GM23338 (cell line): ENCODE measurements around the gene LIMK2. TPM values are rescaled to one million over a fixed set of nuclear protein-coding genes. Genes with fewer than 3 reads are reported as not detected.

ENCODE experiments used
- ATAC-seq: fragments of 200-7000 bp; cut with Tn5 transposase; 3 replicates; pipeline ENCODE4 v1.9.1; 2020
- DNase-seq: peaks from one replicate; pipeline ENCODE4 v3.0.0-alpha.2; 2015; ENCODE audit warnings: low spot score
- H2AFZ ChIP-seq: fragments of 200-600 bp; sonication (generic); 2 replicates; pipeline ENCODE4 v1.8.0; 2016; ENCODE audit warnings: antibody characterized with exemption, mild to moderate bottlenecking, moderate library complexity
- H3F3A ChIP-seq: fragments of 200-600 bp; sonication (generic); replicated peaks from 2 replicates; pipeline ENCODE4 v1.8.0; 2017; ENCODE audit warnings: antibody characterized with exemption, mixed run types, low read depth
- H3K27ac ChIP-seq: fragments of 200-600 bp; sonication (generic); 2 replicates; pipeline ENCODE4 v1.6.1; 2016; ENCODE audit warnings: low read depth
- H3K27me3 ChIP-seq: fragments of 200-600 bp; sonication (generic); 2 replicates; pipeline ENCODE4 v1.8.0; 2016; ENCODE audit warnings: mild to moderate bottlenecking, mixed run types, moderate library complexity; ENCODE audit not compliant: insufficient read depth
- H3K36me3 ChIP-seq: fragments of 200-600 bp; sonication (generic); 2 replicates; pipeline ENCODE4 v1.8.0; 2016; ENCODE audit warnings: mild to moderate bottlenecking; ENCODE audit not compliant: insufficient read depth
- H3K4me1 ChIP-seq: fragments of 200-600 bp; sonication (generic); 2 replicates; pipeline ENCODE4 v1.8.0; 2016; ENCODE audit warnings: mild to moderate bottlenecking, moderate library complexity; ENCODE audit not compliant: insufficient read depth
- H3K4me2 ChIP-seq: fragments of 200-600 bp; sonication (generic); 2 replicates; pipeline ENCODE4 v1.7.1; 2017; ENCODE audit warnings: mixed run types
- H3K4me3 ChIP-seq: fragments of 200-600 bp; sonication (generic); 2 replicates; pipeline ENCODE4 v1.6.1; 2016; ENCODE audit warnings: mixed run types
- H3K79me2 ChIP-seq: fragments of 200-600 bp; sonication (generic); replicated peaks from 2 replicates; pipeline ENCODE4 v1.8.0; 2017; ENCODE audit warnings: mild to moderate bottlenecking; ENCODE audit not compliant: insufficient read depth
- H3K9me2 ChIP-seq: fragments of 200-600 bp; sonication (generic); 2 replicates; pipeline ENCODE4 v1.8.0; 2017; ENCODE audit not compliant: insufficient read depth
- H4K20me1 ChIP-seq: fragments of 200-600 bp; sonication (generic); replicated peaks from 2 replicates; pipeline ENCODE4 v1.8.0; 2017; ENCODE audit warnings: mild to moderate bottlenecking; ENCODE audit not compliant: insufficient read depth
- H3K27ac Mint-ChIP-seq: 2 replicates; pipeline ENCODE4 v1.8.0; 2020; ENCODE audit warnings: inconsistent platforms, mild to moderate bottlenecking, moderate library complexity, mixed read lengths
- H3K27me3 Mint-ChIP-seq: 3 replicates; pipeline ENCODE4 v1.8.0; 2022; ENCODE audit warnings: low read depth, mild to moderate bottlenecking, moderate library complexity, mixed read lengths, inconsistent platforms; ENCODE audit not compliant: insufficient read depth, poor library complexity
- H3K36me3 Mint-ChIP-seq: 3 replicates; pipeline ENCODE4 v1.8.0; 2021; ENCODE audit warnings: low read depth, mild to moderate bottlenecking, inconsistent platforms, moderate library complexity, mixed read lengths
- H3K4me1 Mint-ChIP-seq: 3 replicates; pipeline ENCODE4 v1.8.0; 2020; ENCODE audit warnings: mild to moderate bottlenecking, inconsistent platforms, mixed read lengths
- H3K4me3 Mint-ChIP-seq: 3 replicates; pipeline ENCODE4 v1.8.0; 2021; ENCODE audit warnings: moderate library complexity, mild to moderate bottlenecking, inconsistent platforms, mixed read lengths
- H3K9me3 Mint-ChIP-seq: 3 replicates; pipeline ENCODE4 v1.8.0; 2020; ENCODE audit warnings: moderate library complexity, mild to moderate bottlenecking, inconsistent platforms, mixed read lengths
- CREB1 ChIP-seq: fragments of 250-450 bp; sonication (Bioruptor Pico); IDR thresholded peaks from 2 replicates; pipeline ENCODE4 v1.5.0; 2020; ENCODE audit warnings: low read depth, mild to moderate bottlenecking, moderate library complexity
- EZH2phosphoT487 ChIP-seq: fragments of 200-600 bp; sonication (generic); IDR thresholded peaks from one replicate; pipeline ENCODE4 v1.8.1; 2018; ENCODE audit warnings: antibody characterized with exemption; ENCODE audit not compliant: unreplicated experiment
- JUNB ChIP-seq: IDR thresholded peaks from one replicate; pipeline ENCODE4 v1.6.1; 2016; ENCODE audit warnings: antibody characterized with exemption; ENCODE audit not compliant: unreplicated experiment
- POLR2AphosphoS5 ChIP-seq: IDR thresholded peaks from 2 replicates; pipeline ENCODE4 v1.6.1; 2016; ENCODE audit warnings: antibody characterized with exemption, low read depth
- REST ChIP-seq: IDR thresholded peaks from one replicate; pipeline ENCODE4 v1.6.1; 2018; ENCODE audit warnings: antibody characterized with exemption; ENCODE audit not compliant: unreplicated experiment
- STAT1 ChIP-seq: IDR thresholded peaks from one replicate; pipeline ENCODE4 v1.6.1; 2016; ENCODE audit warnings: antibody characterized with exemption; ENCODE audit not compliant: unreplicated experiment
- ZNF331 ChIP-seq: fragments of 250-450 bp; sonication (Bioruptor Pico); IDR thresholded peaks from 2 replicates; pipeline ENCODE4 v1.5.0; 2020; ENCODE audit warnings: low read depth, mild to moderate bottlenecking, moderate library complexity
- polyA plus RNA-seq: library from polyadenylated mRNA; unstranded; fragments of >200 nt; fragmentation: Nextera tagmentation; extraction: Ambion mirVana; gene quantifications from 2 replicates; pipeline ENCODE4 v1.2.1, GENCODE V29; 2016
- total RNA-seq: library from RNA; depleted of rRNA; stranded (reverse); fragments of >200 nt; shearing (Covaris generic); gene quantifications from 2 replicates; pipeline ENCODE4 v1.2.3, GENCODE V29; 2014
- TF ChIP-seq, protein P1 (sequence below): IDR thresholded peaks from 2 replicates; pipeline ENCODE4 v1.6.1; 2016; ENCODE audit warnings: antibody characterized with exemption
- TF ChIP-seq, protein P2 (sequence below): fragments of 250-450 bp; sonication (Bioruptor Pico); IDR thresholded peaks from 2 replicates; pipeline ENCODE4 v1.5.0; 2020; ENCODE audit warnings: mild to moderate bottlenecking, moderate library complexity

Gene LIMK2
- total and polyA plus RNA-seq, 2 experiments from 2014 or later = 12.5 to 39.8 TPM

- peaks cover 4% of the 10 kb centered on the region; the same call in 2 of the 3 replicates for H3K4me1 Mint-ChIP-seq
- Histone ChIP-seq H3K27ac (no peak overlapping the region), H2AFZ (no peak overlapping the region), H3K4me1 (0 out of 2 replicates have a peak, but pooled peaks cover 1% of the 10 kb centered on the region), H3K79me2 (peaks cover 6% of the 10 kb centered on the region; the same call in 1 of the 2 replicates), H3K9me2 (0 out of 2 replicates have a peak, but pooled peaks cover 1% of the 10 kb centered on the region), H3F3A (no peaks in the 10 kb centered on the region), H3K36me3 (no peaks in the 10 kb centered on the region), H4K20me1 (peaks cover 17% of the 10 kb centered on the region), H3K4me3 (no peak overlapping the region), H3K4me2 (no peak overlapping the region), H3K27me3 (no peaks in the 10 kb centered on the region)
- no peak overlapping the region for H3K27ac Mint-ChIP-seq
- H3K9me3 Mint-ChIP-seq = no peaks in the 10 kb centered on the region
- no peak overlapping the region for H3K4me3 Mint-ChIP-seq
- no peaks in the 10 kb centered on the region for H3K27me3 Mint-ChIP-seq
- DNase-seq (no peak), ATAC-seq (no peak)
- H3K36me3 Mint-ChIP-seq = peaks cover 14% of the 10 kb centered on the region
- no peak for TF ChIP-seq CREB1
- TF ChIP-seq JUNB = no peak
- TF ChIP-seq EZH2phosphoT487 = no peak
- TF ChIP-seq ZNF331 = no peak
- TF ChIP-seq, protein P1, sequence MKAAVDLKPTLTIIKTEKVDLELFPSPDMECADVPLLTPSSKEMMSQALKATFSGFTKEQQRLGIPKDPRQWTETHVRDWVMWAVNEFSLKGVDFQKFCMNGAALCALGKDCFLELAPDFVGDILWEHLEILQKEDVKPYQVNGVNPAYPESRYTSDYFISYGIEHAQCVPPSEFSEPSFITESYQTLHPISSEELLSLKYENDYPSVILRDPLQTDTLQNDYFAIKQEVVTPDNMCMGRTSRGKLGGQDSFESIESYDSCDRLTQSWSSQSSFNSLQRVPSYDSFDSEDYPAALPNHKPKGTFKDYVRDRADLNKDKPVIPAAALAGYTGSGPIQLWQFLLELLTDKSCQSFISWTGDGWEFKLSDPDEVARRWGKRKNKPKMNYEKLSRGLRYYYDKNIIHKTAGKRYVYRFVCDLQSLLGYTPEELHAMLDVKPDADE = no peak
- no peak for TF ChIP-seq REST
- TF ChIP-seq STAT1 = no peak
- no peak for TF ChIP-seq POLR2AphosphoS5
- TF ChIP-seq, protein P2, sequence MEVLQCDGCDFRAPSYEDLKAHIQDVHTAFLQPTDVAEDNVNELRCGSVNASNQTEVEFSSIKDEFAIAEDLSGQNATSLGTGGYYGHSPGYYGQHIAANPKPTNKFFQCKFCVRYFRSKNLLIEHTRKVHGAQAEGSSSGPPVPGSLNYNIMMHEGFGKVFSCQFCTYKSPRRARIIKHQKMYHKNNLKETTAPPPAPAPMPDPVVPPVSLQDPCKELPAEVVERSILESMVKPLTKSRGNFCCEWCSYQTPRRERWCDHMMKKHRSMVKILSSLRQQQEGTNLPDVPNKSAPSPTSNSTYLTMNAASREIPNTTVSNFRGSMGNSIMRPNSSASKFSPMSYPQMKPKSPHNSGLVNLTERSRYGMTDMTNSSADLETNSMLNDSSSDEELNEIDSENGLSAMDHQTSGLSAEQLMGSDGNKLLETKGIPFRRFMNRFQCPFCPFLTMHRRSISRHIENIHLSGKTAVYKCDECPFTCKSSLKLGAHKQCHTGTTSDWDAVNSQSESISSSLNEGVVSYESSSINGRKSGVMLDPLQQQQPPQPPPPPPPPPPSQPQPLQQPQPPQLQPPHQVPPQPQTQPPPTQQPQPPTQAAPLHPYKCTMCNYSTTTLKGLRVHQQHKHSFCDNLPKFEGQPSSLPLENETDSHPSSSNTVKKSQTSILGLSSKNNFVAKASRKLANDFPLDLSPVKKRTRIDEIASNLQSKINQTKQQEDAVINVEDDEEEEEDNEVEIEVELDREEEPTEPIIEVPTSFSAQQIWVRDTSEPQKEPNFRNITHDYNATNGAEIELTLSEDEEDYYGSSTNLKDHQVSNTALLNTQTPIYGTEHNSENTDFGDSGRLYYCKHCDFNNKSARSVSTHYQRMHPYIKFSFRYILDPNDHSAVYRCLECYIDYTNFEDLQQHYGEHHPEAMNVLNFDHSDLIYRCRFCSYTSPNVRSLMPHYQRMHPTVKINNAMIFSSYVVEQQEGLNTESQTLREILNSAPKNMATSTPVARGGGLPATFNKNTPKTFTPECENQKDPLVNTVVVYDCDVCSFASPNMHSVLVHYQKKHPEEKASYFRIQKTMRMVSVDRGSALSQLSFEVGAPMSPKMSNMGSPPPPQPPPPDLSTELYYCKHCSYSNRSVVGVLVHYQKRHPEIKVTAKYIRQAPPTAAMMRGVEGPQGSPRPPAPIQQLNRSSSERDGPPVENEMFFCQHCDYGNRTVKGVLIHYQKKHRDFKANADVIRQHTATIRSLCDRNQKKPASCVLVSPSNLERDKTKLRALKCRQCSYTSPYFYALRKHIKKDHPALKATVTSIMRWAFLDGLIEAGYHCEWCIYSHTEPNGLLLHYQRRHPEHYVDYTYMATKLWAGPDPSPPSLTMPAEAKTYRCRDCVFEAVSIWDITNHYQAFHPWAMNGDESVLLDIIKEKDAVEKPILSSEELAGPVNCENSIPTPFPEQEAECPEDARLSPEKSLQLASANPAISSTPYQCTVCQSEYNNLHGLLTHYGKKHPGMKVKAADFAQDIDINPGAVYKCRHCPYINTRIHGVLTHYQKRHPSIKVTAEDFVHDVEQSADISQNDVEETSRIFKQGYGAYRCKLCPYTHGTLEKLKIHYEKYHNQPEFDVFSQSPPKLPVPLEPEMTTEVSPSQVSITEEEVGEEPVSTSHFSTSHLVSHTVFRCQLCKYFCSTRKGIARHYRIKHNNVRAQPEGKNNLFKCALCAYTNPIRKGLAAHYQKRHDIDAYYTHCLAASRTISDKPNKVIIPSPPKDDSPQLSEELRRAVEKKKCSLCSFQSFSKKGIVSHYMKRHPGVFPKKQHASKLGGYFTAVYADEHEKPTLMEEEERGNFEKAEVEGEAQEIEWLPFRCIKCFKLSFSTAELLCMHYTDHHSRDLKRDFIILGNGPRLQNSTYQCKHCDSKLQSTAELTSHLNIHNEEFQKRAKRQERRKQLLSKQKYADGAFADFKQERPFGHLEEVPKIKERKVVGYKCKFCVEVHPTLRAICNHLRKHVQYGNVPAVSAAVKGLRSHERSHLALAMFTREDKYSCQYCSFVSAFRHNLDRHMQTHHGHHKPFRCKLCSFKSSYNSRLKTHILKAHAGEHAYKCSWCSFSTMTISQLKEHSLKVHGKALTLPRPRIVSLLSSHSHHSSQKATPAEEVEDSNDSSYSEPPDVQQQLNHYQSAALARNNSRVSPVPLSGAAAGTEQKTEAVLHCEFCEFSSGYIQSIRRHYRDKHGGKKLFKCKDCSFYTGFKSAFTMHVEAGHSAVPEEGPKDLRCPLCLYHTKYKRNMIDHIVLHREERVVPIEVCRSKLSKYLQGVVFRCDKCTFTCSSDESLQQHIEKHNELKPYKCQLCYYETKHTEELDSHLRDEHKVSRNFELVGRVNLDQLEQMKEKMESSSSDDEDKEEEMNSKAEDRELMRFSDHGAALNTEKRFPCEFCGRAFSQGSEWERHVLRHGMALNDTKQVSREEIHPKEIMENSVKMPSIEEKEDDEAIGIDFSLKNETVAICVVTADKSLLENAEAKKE (CRISPR knock-in tag) = no peak
These were observed 26.0 kb downstream of the LIMK2 start for GRCh38 chr22:31238057-31238456.
